OCI-M1 (cell line): ENCODE results near the gene C16orf87.

Source experiments
- DNase-seq: peaks from one replicate; lab custom pipeline; 2025; lab: John Stamatoyannopoulos, UW

Gene C16orf87

DNA sequence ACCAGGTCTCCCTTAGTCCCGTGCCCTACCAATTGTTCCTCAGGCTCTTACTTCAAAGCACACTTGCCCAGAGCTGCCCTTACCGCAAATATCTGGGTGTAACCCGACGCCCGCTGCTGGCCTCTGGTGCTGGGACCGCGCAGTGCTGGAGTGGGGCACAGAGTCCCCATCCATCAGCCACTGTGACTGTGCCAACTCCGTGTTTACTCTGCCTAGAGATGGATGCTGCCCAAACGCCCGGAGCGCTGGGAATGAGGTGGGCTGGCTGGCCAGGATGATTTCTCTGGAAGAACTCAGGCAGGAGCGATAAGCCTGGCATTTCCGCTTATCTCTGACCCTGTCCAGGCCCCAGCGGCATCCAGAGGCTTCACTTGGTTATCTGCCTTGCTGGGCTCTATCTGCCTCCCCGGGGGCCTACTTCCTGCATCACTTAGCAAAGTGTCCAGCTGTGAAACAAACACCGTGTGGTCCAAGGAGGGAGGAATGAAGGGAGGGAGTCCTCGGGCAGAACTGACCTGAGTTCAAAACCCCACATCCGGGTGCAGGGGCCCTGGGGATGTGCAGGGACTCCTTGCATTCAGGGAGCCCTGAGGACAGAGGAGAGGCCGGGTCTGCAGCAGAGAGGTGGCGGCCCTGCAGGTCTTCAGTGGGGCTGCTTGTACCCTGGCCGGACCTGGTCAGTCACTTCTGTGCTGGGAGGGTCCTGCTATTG is 73.5 kb downstream of the C16orf87 start:
- no peak for DNase-seq

- DNase-seq = no peak
Observed at GRCh38 chr16:46756772-46757171, 74.2 kb downstream of the C16orf87 start.

DNA sequence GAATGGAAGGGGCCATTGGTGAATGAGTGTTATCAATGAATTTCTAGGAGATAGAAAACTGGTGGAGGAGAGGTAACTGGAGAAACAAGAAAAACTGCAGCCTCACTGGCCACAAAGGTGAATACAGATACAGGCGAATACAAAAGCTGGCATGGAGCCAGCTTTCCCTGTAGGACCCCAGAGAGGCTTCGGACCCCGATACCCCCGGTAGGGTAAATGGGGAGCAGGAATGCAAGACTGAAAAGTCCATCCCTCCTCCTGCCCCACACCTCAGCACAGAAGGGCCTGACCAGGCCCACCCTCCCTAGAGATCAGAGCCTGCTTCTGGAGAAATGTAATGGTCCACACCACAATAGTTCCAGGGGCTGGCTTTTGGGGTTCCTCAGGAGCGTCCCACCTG is 78.0 kb downstream of the C16orf87 start:
- DNase-seq = no peak

DNA sequence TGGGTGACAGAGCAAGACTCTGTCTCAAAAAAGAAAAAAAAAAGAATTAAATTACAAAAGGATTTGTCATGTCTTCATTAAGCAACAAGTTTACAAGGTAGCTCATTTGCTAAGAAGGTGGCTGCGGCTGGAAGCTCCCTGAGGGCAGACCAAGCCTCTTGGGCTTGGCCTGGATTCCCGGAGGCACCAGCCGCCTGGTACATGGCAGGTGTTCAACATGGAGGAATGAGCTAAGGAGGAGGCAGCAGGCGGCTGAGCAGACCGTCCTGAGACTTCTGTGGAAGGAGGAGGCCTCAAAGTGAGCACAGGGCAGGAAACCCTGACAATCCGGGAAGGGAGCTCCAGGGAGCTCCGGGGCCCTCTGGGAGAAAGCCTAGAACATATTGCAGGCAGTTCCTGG is 79.6 kb downstream of the C16orf87 start:
- no peak for DNase-seq

GRCh38 chr16:46748775-46749705 is 81.9 kb downstream of the C16orf87 start:
- DNase-seq = no peak

- no peak for DNase-seq
Observed at GRCh38 chr16:46747777-46748651, 83.0 kb downstream of the C16orf87 start, which contains the start of gene MYLK3. TSS of gene MYLK3 (minus strand) at chr16:46748344. CDS start at chr16:46748193, 151 bp downstream.

GRCh38 chr16:46746821-46747776 is 83.9 kb downstream of the C16orf87 start:
- no peak for DNase-seq
